Sigmoid colon (tissue), 7 donors: Measurements from ENCODE around the gene E2F6. TPM values are rescaled to one million over a fixed set of nuclear protein-coding genes. Genes with fewer than 3 reads are reported as not detected.

Experiments used
- DNase-seq: peaks from one replicate; pipeline ENCODE4 v3.0.0-alpha.2; 2019
- H3K27ac ChIP-seq, 4 donors: fragments of 200-600 bp; sonication (generic); one replicate each; pipeline ENCODE4 v1.5.1; 2016 to 2019; ENCODE audit warnings: mild to moderate bottlenecking in 1 of 4
- H3K27me3 ChIP-seq, 3 donors: fragments of 200-600 bp; sonication (generic); one replicate each; pipeline ENCODE4 v1.5.1; 2019; ENCODE audit warnings: mild to moderate bottlenecking in 1 of 3
- H3K36me3 ChIP-seq, 4 donors: fragments of 200-600 bp; sonication (generic); one replicate each; pipeline ENCODE4 v1.5.1; 2016 to 2019
- H3K4me1 ChIP-seq, 4 donors: fragments of 200-600 bp; sonication (generic); one replicate each; pipeline ENCODE4 v1.5.1; 2017 to 2019
- H3K4me3 ChIP-seq, 4 donors: fragments of 200-600 bp; sonication (generic); one replicate each; pipeline ENCODE4 v1.5.1; 2017 to 2019; ENCODE audit warnings: mild to moderate bottlenecking in 2 of 4, moderate library complexity in 1 of 4
- H3K9me3 ChIP-seq, 4 donors: fragments of 200-600 bp in 3 of 4; sonication (generic) in 3 of 4; one replicate each; pipeline versions ENCODE4 v1.5.1 to v1.6.1; 2013 to 2019
- CTCF ChIP-seq, 4 experiments: fragments of 450-650 bp in 3 of 4; fragments of 200-600 bp in 1 of 4; IDR thresholded peaks; one replicate each; pipeline ENCODE4 v1.5.1; 2016 to 2019; ENCODE audit warnings: antibody characterized with exemption in 4 of 4, mild to moderate bottlenecking in 3 of 4, moderate library complexity in 2 of 4
- EP300 ChIP-seq, 4 donors: sonication (generic); formaldehyde crosslinking; IDR thresholded peaks; one replicate each; pipeline ENCODE4 v1.6.1; 2017; ENCODE audit warnings: antibody characterized with exemption in 4 of 4
- POLR2A ChIP-seq, 2 donors: fragments of 450-650 bp; IDR thresholded peaks; one replicate each; pipeline ENCODE4 v1.6.1; 2016; ENCODE audit warnings: antibody characterized with exemption in 2 of 2, mild to moderate bottlenecking in 2 of 2, moderate library complexity in 2 of 2
- POLR2AphosphoS5 ChIP-seq, 4 donors: sonication (generic); formaldehyde crosslinking; IDR thresholded peaks; one replicate each; pipeline ENCODE4 v1.6.1; 2017; ENCODE audit warnings: antibody characterized with exemption in 4 of 4
- WGBS, 2 donors: extraction: QIAGEN DNeasy Blood & Tissue Kit; methylation state at CpG; one replicate each; pipeline ENCODE4 v1.1.7; 2013; 5-methylcytosine and 5-hydroxymethylcytosine counted together
- intact Hi-C: fragments of 100-400 bp; cut with DNase I; formaldehyde crosslinking; loops from one replicate; pipeline ENCODE4 v1.15.1; 2023
- polyA plus RNA-seq, 3 donors: library from polyadenylated mRNA; stranded (reverse); fragments of 200-250 nt; gene quantifications; one replicate each; pipeline ENCODE4 v1.2.3, GENCODE V29; 2013
- total RNA-seq, 4 donors: library from RNA; depleted of rRNA; stranded (reverse); fragments of >200 nt; gene quantifications; one replicate each; pipeline ENCODE4 v1.1.0, GENCODE V29; 2016
- donor health status: healthy with polysubstance abuse.
- donor health status: Bipolar disorder and iron deficiency.
- donor health status: healthy.

The E2F6 gene
- total and polyA plus RNA-seq, 7 donors, result 3.6 to 24.2 (median 11.8) TPM

GRCh38 chr2:11435036-11435435, 30.9 kb downstream of the E2F6 start:
- Histone ChIP-seq H3K27ac (no peak overlapping the region), H3K27me3 (no peaks in the 10 kb centered on the region), H3K4me1 (no peaks in the 10 kb centered on the region), H3K36me3 (no peaks in the 10 kb centered on the region), H3K4me3 (no peak overlapping the region), H3K9me3 (no peaks in the 10 kb centered on the region)
- no peak for DNase-seq
- intact Hi-C loops, result no loop called here
- 91 to 92% methylated on average over 8 of the region's 8 CpGs for WGBS, 2 donors
- TF ChIP-seq POLR2AphosphoS5 (IDR thresholded peaks at IDR 0.05), result no peak
- TF ChIP-seq EP300 (IDR thresholded peaks at IDR 0.05), result no peak
- TF ChIP-seq CTCF (IDR thresholded peaks at IDR 0.05), result no peak
- no peak for TF ChIP-seq POLR2A (IDR thresholded peaks at IDR 0.05)

GRCh38 chr2:11434443-11434842, 31.5 kb downstream of the E2F6 start:
- no peak for DNase-seq
- Histone ChIP-seq H3K36me3 (no peaks in the 10 kb centered on the region), H3K9me3 (no peaks in the 10 kb centered on the region), H3K4me3 (no peak overlapping the region), H3K4me1 (no peaks in the 10 kb centered on the region), H3K27me3 (no peaks in the 10 kb centered on the region), H3K27ac (no peak overlapping the region)
- intact Hi-C loops, result no loop called here
- TF ChIP-seq EP300 (IDR thresholded peaks at IDR 0.05) (no peak), POLR2AphosphoS5 (IDR thresholded peaks at IDR 0.05) (no peak), CTCF (IDR thresholded peaks at IDR 0.05) (no peak), POLR2A (IDR thresholded peaks at IDR 0.05) (no peak)
- 93 to 97% methylated on average over 7 of the region's 7 CpGs for WGBS, 2 donors

DNA sequence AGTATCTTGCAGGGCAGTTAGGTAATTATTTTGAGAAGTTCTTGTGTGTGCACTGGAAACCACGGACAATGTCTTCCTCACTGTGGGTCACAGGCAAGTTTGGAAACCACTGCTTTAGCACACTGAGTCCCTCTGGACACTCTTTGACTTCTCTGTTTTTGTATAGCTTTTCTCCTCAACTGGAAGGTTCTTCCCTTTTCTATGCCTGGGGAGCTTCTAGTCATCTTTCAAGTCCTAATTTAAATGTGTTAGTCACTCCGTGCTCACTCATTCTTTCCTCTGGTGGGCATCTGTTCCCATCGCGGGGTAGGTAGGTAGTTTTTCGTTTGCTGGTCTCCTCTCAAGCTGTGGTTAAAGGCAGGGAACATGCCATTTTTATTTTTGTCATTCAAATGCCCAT, 32.1 kb downstream of the E2F6 start:
- H3K36me3 ChIP-seq, result no peaks in the 10 kb centered on the region
- DNase-seq, result no peak
- intact Hi-C loops, result no loop called here
- TF ChIP-seq EP300 (IDR thresholded peaks at IDR 0.05) (no peak), CTCF (IDR thresholded peaks at IDR 0.05) (no peak), POLR2AphosphoS5 (IDR thresholded peaks at IDR 0.05) (no peak), POLR2A (IDR thresholded peaks at IDR 0.05) (no peak)
- 87 to 91% methylated on average over 5 of the region's 5 CpGs for WGBS, 2 donors
- no peak overlapping the region for H3K27ac ChIP-seq
- H3K4me1 ChIP-seq, result no peaks in the 10 kb centered on the region
- no peak overlapping the region for H3K4me3 ChIP-seq
- no peaks in the 10 kb centered on the region for H3K27me3 ChIP-seq
- H3K9me3 ChIP-seq, result no peaks in the 10 kb centered on the region

- intact Hi-C loops, result no loop called here
- Histone ChIP-seq H3K9me3 (no peaks in the 10 kb centered on the region), H3K27me3 (no peaks in the 10 kb centered on the region), H3K4me1 (no peaks in the 10 kb centered on the region), H3K27ac (no peak overlapping the region), H3K4me3 (no peak overlapping the region), H3K36me3 (no peaks in the 10 kb centered on the region)
- TF ChIP-seq EP300 (IDR thresholded peaks at IDR 0.05) (no peak), CTCF (IDR thresholded peaks at IDR 0.05) (no peak), POLR2A (IDR thresholded peaks at IDR 0.05) (no peak), POLR2AphosphoS5 (IDR thresholded peaks at IDR 0.05) (no peak)
- 49 to 83% methylated on average over 5 of the region's 5 CpGs for WGBS, 2 donors
- no peak for DNase-seq
Observed at GRCh38 chr2:11430729-11431128, 35.2 kb downstream of the E2F6 start.

DNA sequence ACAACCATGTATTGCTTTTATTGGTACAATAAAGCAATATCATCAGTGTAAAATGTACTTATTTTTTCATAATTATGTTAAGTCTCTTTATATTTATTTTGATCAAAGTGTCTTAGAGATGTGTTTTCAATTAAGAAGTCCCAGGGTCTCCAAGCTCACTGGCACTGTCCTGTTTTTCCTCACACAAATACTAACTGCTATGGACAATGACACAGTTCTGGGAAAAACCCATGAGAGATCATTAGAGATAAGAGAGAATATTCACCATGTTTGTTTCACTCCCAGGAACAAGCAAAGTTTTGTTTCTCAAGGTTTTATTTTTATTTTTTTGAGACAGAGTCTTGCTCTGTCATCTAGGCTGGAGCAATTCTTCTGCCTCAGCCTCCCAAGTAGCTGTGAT, 38.7 kb downstream of the E2F6 start:
- DNase-seq, result no peak
- no peaks in the 10 kb centered on the region for H3K27me3 ChIP-seq
- no peak overlapping the region for H3K27ac ChIP-seq
- TF ChIP-seq EP300 (IDR thresholded peaks at IDR 0.05) (no peak), POLR2A (IDR thresholded peaks at IDR 0.05) (no peak), POLR2AphosphoS5 (IDR thresholded peaks at IDR 0.05) (no peak), CTCF (IDR thresholded peaks at IDR 0.05) (no peak)
- no peaks in the 10 kb centered on the region for H3K9me3 ChIP-seq
- intact Hi-C loops, result no loop called here
- no peaks in the 10 kb centered on the region for H3K36me3 ChIP-seq
- no peaks in the 10 kb centered on the region for H3K4me1 ChIP-seq
- no peak overlapping the region for H3K4me3 ChIP-seq
